RWPE2 (cell line): ENCODE data around the gene RIMBP2.
"Not testable (repeated sequence)": the region's sequence is repeated elsewhere in the genome, so short reads cannot be mapped to it uniquely, and the experiment has no call there.

Experiments
- ATAC-seq: fragments of 200-7000 bp; cut with Tn5 transposase; 3 replicates; pipeline ENCODE4 v1.9.1; 2021; ENCODE audit warnings: low read depth
- DNase-seq: peaks from one replicate; pipeline ENCODE4 v3.0.0-alpha.2; 2020; ENCODE audit warnings: low spot score
- H3K27ac ChIP-seq: fragments of 450-650 bp; 2 replicates; pipeline ENCODE4 v1.5.1; 2017; ENCODE audit warnings: mild to moderate bottlenecking; ENCODE audit not compliant: poor library complexity, severe bottlenecking
- H3K27me3 ChIP-seq: fragments of 250-450 bp; sonication (Bioruptor Pico); 2 replicates; pipeline ENCODE4 v1.5.1; 2021; ENCODE audit warnings: mild to moderate bottlenecking, moderate library complexity; ENCODE audit not compliant: insufficient read depth, poor library complexity, severe bottlenecking
- H3K36me3 ChIP-seq: fragments of 250-450 bp; sonication (Bioruptor Pico); 2 replicates; pipeline ENCODE4 v1.5.1; 2020; ENCODE audit warnings: low read depth, mild to moderate bottlenecking, moderate library complexity
- H3K4me1 ChIP-seq: fragments of 250-450 bp; sonication (Bioruptor Pico); 2 replicates; pipeline ENCODE4 v1.5.1; 2021; ENCODE audit warnings: mild to moderate bottlenecking, moderate library complexity; ENCODE audit not compliant: insufficient read depth, poor library complexity, severe bottlenecking
- H3K4me3 ChIP-seq: fragments of 250-450 bp; sonication (Bioruptor Pico); 2 replicates; pipeline ENCODE4 v1.5.1; 2021; ENCODE audit warnings: mild to moderate bottlenecking, moderate library complexity; ENCODE audit not compliant: severe bottlenecking
- H3K9me3 ChIP-seq: fragments of 250-450 bp; sonication (Bioruptor Pico); 2 replicates; pipeline ENCODE4 v1.5.1; 2021; ENCODE audit warnings: mild to moderate bottlenecking, moderate library complexity; ENCODE audit not compliant: severe bottlenecking
- TF ChIP-seq, protein P1 (sequence below): fragments of 450-650 bp; IDR thresholded peaks from one replicate; pipeline ENCODE4 v1.5.1; 2017; ENCODE audit warnings: mild to moderate bottlenecking, moderate library complexity; ENCODE audit not compliant: poor library complexity, severe bottlenecking

Gene RIMBP2

DNA sequence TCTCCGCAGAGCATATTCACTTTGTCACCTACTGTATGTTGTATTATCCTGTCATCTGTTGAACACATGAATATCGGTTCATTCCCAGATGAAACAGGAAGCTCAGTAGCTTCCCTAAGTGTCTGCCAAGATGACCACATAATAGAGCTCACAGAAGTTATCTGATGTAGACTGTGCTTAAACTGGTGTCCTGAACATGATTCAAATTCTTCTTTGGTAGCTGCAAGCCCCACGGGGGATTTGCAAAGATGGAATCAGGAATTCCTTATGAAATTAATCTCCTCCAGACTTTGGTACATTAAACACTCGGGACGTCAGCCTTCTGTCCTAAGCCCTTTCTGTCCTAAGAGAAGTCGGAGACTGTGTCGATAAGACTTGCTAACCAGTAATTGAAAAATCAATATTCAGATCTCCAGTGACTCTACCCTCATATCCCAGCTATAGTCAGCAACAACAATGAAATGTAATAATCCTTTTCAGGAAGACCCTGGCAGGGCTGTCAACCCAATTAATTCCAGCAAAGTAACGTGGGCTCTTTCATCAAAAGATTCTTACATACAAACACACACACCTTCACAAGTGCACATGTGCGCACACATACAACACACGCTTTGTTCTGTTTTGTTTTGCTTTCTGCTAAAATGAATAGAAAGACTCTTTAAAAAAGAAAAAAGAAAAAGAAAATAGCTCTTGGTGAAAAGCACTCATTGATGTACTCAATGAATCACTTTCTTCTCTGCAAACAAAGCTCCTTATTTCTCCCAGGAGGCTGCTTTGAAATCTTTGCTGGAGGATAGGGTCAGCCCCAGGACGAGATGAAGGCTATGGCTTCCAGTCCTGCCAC is 127.2 kb downstream of the RIMBP2 start:
- Histone ChIP-seq H3K4me1 (no peaks in the 10 kb centered on the region), H3K27ac (no peak overlapping the region), H3K36me3 (no peaks in the 10 kb centered on the region), H3K4me3 (no peak overlapping the region), H3K9me3 (no peaks in the 10 kb centered on the region), H3K27me3 (peaks cover 3% of the 10 kb centered on the region)
- no peak for ATAC-seq
- TF ChIP-seq, protein P1, sequence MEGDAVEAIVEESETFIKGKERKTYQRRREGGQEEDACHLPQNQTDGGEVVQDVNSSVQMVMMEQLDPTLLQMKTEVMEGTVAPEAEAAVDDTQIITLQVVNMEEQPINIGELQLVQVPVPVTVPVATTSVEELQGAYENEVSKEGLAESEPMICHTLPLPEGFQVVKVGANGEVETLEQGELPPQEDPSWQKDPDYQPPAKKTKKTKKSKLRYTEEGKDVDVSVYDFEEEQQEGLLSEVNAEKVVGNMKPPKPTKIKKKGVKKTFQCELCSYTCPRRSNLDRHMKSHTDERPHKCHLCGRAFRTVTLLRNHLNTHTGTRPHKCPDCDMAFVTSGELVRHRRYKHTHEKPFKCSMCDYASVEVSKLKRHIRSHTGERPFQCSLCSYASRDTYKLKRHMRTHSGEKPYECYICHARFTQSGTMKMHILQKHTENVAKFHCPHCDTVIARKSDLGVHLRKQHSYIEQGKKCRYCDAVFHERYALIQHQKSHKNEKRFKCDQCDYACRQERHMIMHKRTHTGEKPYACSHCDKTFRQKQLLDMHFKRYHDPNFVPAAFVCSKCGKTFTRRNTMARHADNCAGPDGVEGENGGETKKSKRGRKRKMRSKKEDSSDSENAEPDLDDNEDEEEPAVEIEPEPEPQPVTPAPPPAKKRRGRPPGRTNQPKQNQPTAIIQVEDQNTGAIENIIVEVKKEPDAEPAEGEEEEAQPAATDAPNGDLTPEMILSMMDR, result no peak
- DNase-seq, result no peak

DNA sequence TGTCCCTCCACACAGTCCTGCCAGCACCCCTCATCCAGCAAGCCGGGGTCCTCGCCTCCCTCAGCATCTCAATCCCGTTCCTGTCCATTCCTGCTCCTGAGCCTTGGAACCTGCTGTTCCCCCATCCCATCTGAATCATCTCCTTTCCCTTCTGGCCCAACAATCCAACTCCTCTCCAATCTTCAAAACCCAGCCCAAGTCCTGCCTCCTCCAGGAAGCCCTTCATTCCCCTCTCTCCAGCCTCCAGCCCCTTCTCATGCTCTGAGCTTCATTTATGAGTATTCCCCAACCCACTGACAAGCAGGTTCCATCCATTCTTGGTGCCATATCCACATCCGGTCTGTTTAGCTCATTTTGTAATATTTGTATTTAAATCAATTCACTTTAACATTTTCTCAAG is 128.1 kb downstream of the RIMBP2 start:
- no peak for ATAC-seq

DNA sequence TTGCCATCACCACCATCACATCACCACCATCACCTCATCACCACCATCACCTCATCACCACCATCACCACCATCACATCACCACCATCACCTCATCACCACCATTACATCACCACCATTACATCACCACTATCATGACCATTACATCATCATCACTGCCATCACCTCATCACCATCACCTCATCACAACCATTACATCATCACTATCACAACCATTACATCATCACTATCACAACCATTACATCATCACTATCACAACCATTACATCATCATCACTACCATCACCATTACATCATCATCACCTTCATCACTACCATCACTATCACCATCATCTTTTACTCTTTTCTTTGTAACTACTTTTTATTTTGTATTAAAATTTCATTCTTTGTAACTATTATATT is 131.6 kb downstream of the RIMBP2 start:
- not testable (repeated sequence) for H3K27me3 ChIP-seq, H3K36me3 ChIP-seq, H3K4me1 ChIP-seq, DNase-seq, H3K4me3 ChIP-seq, H3K27ac ChIP-seq, H3K9me3 ChIP-seq, ATAC-seq

More for the DNA sequence above, 128.1 kb downstream of the RIMBP2 start:
- Histone ChIP-seq H3K9me3 (no peaks in the 10 kb centered on the region), H3K4me1 (no peaks in the 10 kb centered on the region), H3K4me3 (no peak overlapping the region), H3K36me3 (no peaks in the 10 kb centered on the region), H3K27ac (no peak overlapping the region), H3K27me3 (no peaks in the 10 kb centered on the region)
- no peak for DNase-seq
- TF ChIP-seq, protein P1, result no peak

DNA sequence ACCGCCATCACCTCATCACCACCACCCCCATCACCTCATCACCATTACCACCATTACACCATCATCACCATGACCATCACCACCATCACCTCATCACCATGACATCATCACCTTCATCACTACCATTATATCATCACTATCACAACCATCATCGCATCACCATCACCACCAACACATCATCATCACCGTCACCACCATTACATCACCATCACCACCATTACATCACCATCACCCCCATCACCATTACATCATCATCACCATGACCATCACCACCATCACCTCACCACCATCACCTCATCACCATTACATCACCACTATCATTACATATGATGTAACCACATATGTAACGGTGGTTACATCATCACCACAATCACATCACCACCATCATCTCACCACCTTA is 132.3 kb downstream of the RIMBP2 start:
- Histone ChIP-seq H3K36me3 (no peaks in the 10 kb centered on the region), H3K27ac (no peak overlapping the region), H3K4me3 (no peak overlapping the region), H3K4me1 (no peaks in the 10 kb centered on the region), H3K27me3 (no peaks in the 10 kb centered on the region), H3K9me3 (no peaks in the 10 kb centered on the region)
- TF ChIP-seq, protein P1, result no peak
- DNase-seq (no peak), ATAC-seq (no peak)

DNA sequence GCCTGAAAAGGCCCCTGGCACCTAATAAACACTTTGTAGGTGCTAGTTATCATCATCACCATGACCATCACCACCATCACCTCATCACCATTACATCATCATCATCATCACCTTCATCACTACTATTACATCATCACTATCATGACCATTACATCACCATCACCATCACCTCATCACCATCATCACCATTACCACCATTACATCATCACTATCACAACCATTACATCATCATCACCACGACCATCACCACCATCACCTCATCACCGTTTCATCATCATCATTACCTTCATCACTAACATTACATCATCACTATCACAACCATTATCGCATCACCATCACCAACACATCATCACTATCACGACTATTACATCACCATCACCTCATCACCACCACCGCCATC is 132.8 kb downstream of the RIMBP2 start:
- Histone ChIP-seq H3K4me3 (no peak overlapping the region), H3K27ac (no peak overlapping the region), H3K4me1 (no peaks in the 10 kb centered on the region), H3K36me3 (no peaks in the 10 kb centered on the region), H3K9me3 (no peaks in the 10 kb centered on the region), H3K27me3 (no peaks in the 10 kb centered on the region)
- TF ChIP-seq, protein P1, result no peak
- DNase-seq (no peak), ATAC-seq (no peak)
